Osteocyte (in vitro differentiated cells): ENCODE measurements around the gene NFIC. TPM values are rescaled to one million over a fixed set of nuclear protein-coding genes. Genes with fewer than 3 reads are reported as not detected.
"Not testable (repeated sequence)": the region's sequence is repeated elsewhere in the genome, so short reads cannot be mapped to it uniquely, and the experiment has no call there.

Source experiments
- DNase-seq: peaks from one replicate; pipeline ENCODE4 v3.0.0; 2021; ENCODE audit warnings: mixed read lengths; ENCODE audit not compliant: unreplicated experiment; ENCODE audit errors: extremely low spot score
- H3K27ac Mint-ChIP-seq: one replicate; pipeline ENCODE4 v1.8.0; 2021; ENCODE audit warnings: mild to moderate bottlenecking, mixed read lengths; ENCODE audit not compliant: unreplicated experiment
- H3K27me3 Mint-ChIP-seq: one replicate; pipeline ENCODE4 v1.8.0; 2021; ENCODE audit warnings: mixed read lengths; ENCODE audit not compliant: unreplicated experiment
- H3K36me3 Mint-ChIP-seq: one replicate; pipeline ENCODE4 v1.8.0; 2021; ENCODE audit warnings: mixed read lengths; ENCODE audit not compliant: unreplicated experiment
- H3K4me1 Mint-ChIP-seq: one replicate; pipeline ENCODE4 v1.8.0; 2021; ENCODE audit warnings: mixed read lengths; ENCODE audit not compliant: unreplicated experiment
- H3K4me3 Mint-ChIP-seq: one replicate; pipeline ENCODE4 v1.8.0; 2021; ENCODE audit warnings: mild to moderate bottlenecking, moderate library complexity, mixed read lengths; ENCODE audit not compliant: unreplicated experiment
- H3K9me3 Mint-ChIP-seq: one replicate; pipeline ENCODE4 v1.8.0; 2021; ENCODE audit warnings: mixed read lengths; ENCODE audit not compliant: unreplicated experiment
- total RNA-seq: library from RNA; stranded (reverse); gene quantifications from 2 replicates; pipeline ENCODE4 v1.2.1, GENCODE V29; 2021
- TF ChIP-seq, protein P1 (sequence below): fragments of 200-600 bp; sonication (generic); IDR thresholded peaks from 2 replicates; pipeline ENCODE4 v1.5.0; 2021; ENCODE audit warnings: antibody characterized with exemption, mild to moderate bottlenecking, moderate library complexity

NFIC gene
- total RNA-seq, 1 donor from 2014 or later: 63.8 TPM

DNA sequence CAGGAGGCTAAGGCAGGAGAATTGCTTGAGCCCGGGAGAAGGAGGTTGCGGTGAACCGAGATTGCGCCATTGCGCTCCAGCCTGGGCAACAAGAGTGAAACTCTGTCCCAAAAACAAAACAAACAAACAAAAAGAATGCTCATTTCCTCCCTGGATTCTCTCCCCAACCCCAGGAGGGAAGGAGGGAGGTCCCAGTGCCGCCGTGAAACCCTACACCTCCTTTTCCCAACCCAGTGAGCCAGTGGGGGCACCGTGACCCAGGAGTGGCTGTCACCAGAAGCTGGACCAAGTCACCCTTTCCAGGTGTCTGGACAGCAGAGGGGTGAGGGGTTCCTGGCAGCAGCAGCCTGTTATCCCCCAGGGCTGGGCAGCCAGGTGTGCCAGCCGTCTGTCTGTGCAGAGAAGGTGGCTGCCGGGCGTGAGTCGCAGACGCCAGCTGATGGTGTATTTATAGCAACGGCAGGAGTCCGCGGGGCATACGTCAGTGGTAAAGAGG lies 23.5 kb downstream of the NFIC start:
- Mint-ChIP-seq H3K36me3 (no peaks in the 10 kb centered on the region), H3K4me3 (no peak overlapping the region), H3K4me1 (peaks cover 32% of the 10 kb centered on the region), H3K27ac (peak overlapping the region; percentile 60), H3K27me3 (no peaks in the 10 kb centered on the region), H3K9me3 (no peaks in the 10 kb centered on the region)
- TF ChIP-seq, protein P1, sequence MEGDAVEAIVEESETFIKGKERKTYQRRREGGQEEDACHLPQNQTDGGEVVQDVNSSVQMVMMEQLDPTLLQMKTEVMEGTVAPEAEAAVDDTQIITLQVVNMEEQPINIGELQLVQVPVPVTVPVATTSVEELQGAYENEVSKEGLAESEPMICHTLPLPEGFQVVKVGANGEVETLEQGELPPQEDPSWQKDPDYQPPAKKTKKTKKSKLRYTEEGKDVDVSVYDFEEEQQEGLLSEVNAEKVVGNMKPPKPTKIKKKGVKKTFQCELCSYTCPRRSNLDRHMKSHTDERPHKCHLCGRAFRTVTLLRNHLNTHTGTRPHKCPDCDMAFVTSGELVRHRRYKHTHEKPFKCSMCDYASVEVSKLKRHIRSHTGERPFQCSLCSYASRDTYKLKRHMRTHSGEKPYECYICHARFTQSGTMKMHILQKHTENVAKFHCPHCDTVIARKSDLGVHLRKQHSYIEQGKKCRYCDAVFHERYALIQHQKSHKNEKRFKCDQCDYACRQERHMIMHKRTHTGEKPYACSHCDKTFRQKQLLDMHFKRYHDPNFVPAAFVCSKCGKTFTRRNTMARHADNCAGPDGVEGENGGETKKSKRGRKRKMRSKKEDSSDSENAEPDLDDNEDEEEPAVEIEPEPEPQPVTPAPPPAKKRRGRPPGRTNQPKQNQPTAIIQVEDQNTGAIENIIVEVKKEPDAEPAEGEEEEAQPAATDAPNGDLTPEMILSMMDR: no peak
- no peak for DNase-seq

- H3K27ac Mint-ChIP-seq, H3K27me3 Mint-ChIP-seq, H3K9me3 Mint-ChIP-seq, H3K4me3 Mint-ChIP-seq, DNase-seq, H3K36me3 Mint-ChIP-seq: not testable (repeated sequence)
- H3K4me1 Mint-ChIP-seq: peaks cover 24% of the 10 kb centered on the region
Measured at GRCh38 chr19:3391911-3392310, 25.5 kb downstream of the NFIC start.

DNA sequence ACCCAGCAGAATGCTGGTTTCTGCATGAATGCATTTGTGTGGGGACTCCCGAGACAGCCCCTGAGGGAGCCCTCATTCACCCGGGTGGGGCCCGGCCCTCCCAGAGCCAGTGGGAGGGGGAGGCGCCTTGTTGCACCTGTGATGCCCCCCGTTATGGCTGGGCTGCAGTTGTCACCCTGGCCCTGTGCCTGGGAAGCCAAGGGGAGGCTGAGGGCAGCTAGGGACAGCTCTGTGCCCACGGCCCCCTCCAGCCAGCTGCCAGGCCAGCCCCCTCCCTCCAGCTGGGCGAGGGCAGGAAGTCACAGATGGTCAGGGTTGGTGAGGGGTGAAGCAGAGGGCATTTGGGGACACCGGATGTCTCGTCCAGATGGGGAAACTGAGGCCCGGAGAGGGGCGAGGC lies 26.1 kb downstream of the NFIC start:
- Mint-ChIP-seq H3K4me1 (peaks cover 25% of the 10 kb centered on the region), H3K27ac (no peak overlapping the region)

GRCh38 chr19:3396881-3397265 lies 30.5 kb downstream of the NFIC start:
- TF ChIP-seq, protein P1: no peak
- H3K27me3 Mint-ChIP-seq: no peaks in the 10 kb centered on the region
- peak overlapping the region; percentile 17 for H3K27ac Mint-ChIP-seq
- H3K4me1 Mint-ChIP-seq: peaks cover 25% of the 10 kb centered on the region
- no peak overlapping the region for H3K4me3 Mint-ChIP-seq
- no peaks in the 10 kb centered on the region for H3K9me3 Mint-ChIP-seq
- no peak for DNase-seq
- H3K36me3 Mint-ChIP-seq: no peaks in the 10 kb centered on the region

More for the DNA sequence above, 26.1 kb downstream of the NFIC start:
- DNase-seq: no peak
- no peak overlapping the region for H3K4me3 Mint-ChIP-seq
- TF ChIP-seq, protein P1: no peak
- no peaks in the 10 kb centered on the region for H3K27me3 Mint-ChIP-seq
- H3K9me3 Mint-ChIP-seq: no peaks in the 10 kb centered on the region
- no peaks in the 10 kb centered on the region for H3K36me3 Mint-ChIP-seq

DNA sequence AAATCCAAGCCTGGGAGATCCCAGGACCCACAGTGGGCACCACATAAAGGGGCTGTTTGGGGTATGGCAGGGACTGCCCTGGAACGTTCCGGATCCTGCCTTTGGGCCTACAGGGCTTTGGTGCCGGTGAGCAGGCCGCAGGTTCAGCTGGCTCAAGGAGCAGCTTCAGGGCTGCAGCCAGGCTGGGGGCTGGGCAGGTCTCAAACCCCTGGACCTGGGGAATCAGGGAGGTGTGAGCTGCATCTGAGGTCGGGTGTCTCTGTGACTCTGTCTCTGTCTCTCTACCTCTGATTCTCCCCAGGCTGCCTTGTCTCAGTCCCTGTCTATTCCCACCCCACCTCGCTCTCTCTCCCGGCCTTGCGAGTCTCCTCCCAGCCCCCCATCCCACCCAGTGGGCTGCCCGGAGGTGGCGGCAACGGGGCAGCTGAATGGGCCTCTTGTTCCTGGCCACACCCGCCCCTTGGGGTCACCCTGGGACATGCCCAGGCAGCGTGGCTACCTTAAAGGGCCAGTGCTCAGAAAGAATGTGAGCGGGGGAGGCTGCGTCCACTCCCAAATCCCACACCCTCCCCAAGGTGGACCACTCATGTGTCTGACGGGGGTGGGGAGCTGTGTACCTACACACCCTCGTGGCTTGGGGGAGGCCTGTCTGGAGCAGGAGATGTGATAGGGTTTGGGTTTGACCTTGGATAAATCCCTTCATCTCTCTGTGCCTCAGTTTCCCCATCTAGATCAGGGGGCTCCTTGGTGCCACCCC lies 31.1 kb downstream of the NFIC start:
- Mint-ChIP-seq H3K4me1 (peaks cover 29% of the 10 kb centered on the region), H3K36me3 (peaks cover 2% of the 10 kb centered on the region), H3K4me3 (no peak overlapping the region), H3K9me3 (no peaks in the 10 kb centered on the region), H3K27ac (peak overlapping the region; percentile 57), H3K27me3 (no peaks in the 10 kb centered on the region)
- no peak for DNase-seq
- TF ChIP-seq, protein P1: no peak
